Glomerular visceral epithelial cell (primary cell): ENCODE results near the gene CR1.
"Not testable (repeated sequence)": the region's sequence is repeated elsewhere in the genome, so short reads cannot be mapped to it uniquely, and the experiment has no call there.

Source experiments
- DNase-seq: peaks from one replicate; pipeline ENCODE4 v3.0.0-alpha.2; 2016; ENCODE audit errors: extremely low spot score

CR1 gene

GRCh38 chr1:207495801-207496792 is at the start of gene CR1:
Gene CR1 (plus strand): TSS chr1:207496157. CDS start chr1:207496268, 111 bp downstream.
- peak; percentile 8 for DNase-seq

- no peak for DNase-seq
Measured at GRCh38 chr1:207453710-207454045, 42.3 kb upstream of the CR1 start.

- DNase-seq = peak; percentile 29
Measured at GRCh38 chr1:207454046-207454964, 41.7 kb upstream of the CR1 start, which contains the start of gene CR2. Gene CR2 (plus strand): TSS chr1:207454328. CDS start chr1:207454419, 91 bp downstream.

- no peak for DNase-seq
Measured at GRCh38 chr1:207455183-207455754, 40.7 kb upstream of the CR1 start.

GRCh38 chr1:207458414-207458813 is 37.5 kb upstream of the CR1 start:
- DNase-seq = no peak

- no peak for DNase-seq
Measured at GRCh38 chr1:207459008-207459407, 36.9 kb upstream of the CR1 start.

GRCh38 chr1:207461649-207462048 is 34.3 kb upstream of the CR1 start:
- no peak for DNase-seq

GRCh38 chr1:207462535-207462934 is 33.4 kb upstream of the CR1 start:
- DNase-seq = no peak

- DNase-seq = no peak
Measured at GRCh38 chr1:207463021-207463420, 32.9 kb upstream of the CR1 start.

- no peak for DNase-seq
Measured at GRCh38 chr1:207463571-207463970, 32.4 kb upstream of the CR1 start.

GRCh38 chr1:207470927-207471326 is 25.0 kb upstream of the CR1 start:
- no peak for DNase-seq

- DNase-seq = no peak
Measured at GRCh38 chr1:207474210-207474609, 21.7 kb upstream of the CR1 start.

- no peak for DNase-seq
Measured at GRCh38 chr1:207486198-207486597, 9.8 kb upstream of the CR1 start.

GRCh38 chr1:207487636-207488035 is 8.3 kb upstream of the CR1 start:
- no peak for DNase-seq

- no peak for DNase-seq
Measured at GRCh38 chr1:207493212-207493611, 2.7 kb upstream of the CR1 start.

GRCh38 chr1:207494171-207494570 is 1.8 kb upstream of the CR1 start:
- DNase-seq = no peak

GRCh38 chr1:207495281-207495680 is 676 bp upstream of the CR1 start:
- DNase-seq = not testable (repeated sequence)

- no peak for DNase-seq
Measured at GRCh38 chr1:207497941-207498340, 2.0 kb downstream of the CR1 start.

GRCh38 chr1:207499573-207499972 is 3.6 kb downstream of the CR1 start:
- DNase-seq = peak; percentile 72

- DNase-seq = no peak
Measured at GRCh38 chr1:207500306-207500705, 4.3 kb downstream of the CR1 start.

GRCh38 chr1:207501071-207501470 is 5.1 kb downstream of the CR1 start:
- DNase-seq = no peak

- DNase-seq = no peak
Measured at GRCh38 chr1:207502726-207503125, 6.8 kb downstream of the CR1 start.
